ENCODE results near the gene CFAP299.

CFAP299 gene

GRCh38 chr4:80980239-80980638, 644.7 kb downstream of the CFAP299 start:
- no peak for DNase-seq

- no peak for DNase-seq
These were observed 650.5 kb downstream of the CFAP299 start for GRCh38 chr4:80986011-80986410.

- peak in 1 of 2 donors; percentile 62 for DNase-seq
These were observed 654.5 kb downstream of the CFAP299 start for GRCh38 chr4:80989921-80990544.

GRCh38 chr4:80990851-80991250, 655.3 kb downstream of the CFAP299 start:
- no peak for DNase-seq

DNA sequence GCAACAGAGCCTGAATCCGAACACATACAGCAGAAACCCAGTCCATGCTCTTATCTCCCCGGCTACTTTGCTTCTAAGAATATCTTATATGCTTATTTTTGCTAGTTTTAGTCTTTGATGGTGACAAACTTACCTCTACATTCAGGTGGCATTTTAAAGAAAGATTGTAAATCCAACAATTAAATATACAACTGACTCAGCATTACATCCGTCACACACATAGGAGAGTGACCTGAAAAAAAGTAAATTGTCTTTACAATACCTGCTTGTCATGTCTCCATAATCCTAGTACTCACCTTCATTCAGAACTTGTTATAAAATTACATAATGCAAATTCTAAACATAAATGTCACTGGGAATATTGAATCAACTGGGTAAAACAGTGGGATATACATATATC, 664.4 kb downstream of the CFAP299 start:
- no peak for DNase-seq

DNA sequence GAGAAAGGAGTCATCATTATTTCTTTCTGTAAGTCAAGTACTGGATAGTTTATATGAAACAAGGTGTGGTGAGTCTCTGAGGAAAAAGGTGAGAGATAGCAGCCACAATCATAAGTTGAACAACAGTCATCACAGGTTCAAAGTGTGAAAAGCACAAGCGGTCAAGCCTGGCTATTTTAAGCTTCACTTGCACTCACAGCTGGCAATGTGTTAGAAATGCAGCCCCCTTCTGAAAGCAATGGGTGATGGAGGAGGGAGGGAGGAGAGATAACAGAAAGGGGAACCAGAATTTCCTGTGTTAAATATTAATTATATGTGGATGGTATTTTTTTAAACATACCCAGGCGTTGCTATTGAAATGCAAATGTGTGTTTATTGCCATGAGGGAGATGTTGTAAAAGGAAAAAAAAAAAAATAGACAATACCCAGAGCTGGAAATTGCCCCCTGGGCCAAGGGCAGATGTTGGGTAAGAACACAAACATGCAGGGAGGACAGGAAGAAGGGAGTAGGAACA, 668.1 kb downstream of the CFAP299 start:
- peak in 1 of 2 donors; percentile 5 for DNase-seq

DNA sequence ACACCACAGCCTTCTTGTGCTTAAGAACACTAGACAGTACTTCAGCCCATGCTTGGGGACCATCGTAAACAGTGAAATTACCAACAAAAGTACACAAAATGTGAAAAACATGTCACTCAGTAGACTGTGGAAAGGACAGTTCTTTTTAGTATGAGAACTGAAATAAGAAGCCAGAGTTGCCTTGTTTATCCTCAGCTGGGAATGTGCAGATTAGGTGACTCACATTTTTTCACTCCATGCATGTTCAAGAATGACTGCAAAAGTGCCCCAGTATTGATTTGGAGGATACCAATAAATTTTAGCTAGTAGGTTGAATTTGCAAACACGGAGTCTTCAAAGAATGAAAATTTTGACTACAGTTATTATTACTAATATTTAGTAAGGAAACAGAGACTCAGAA, 671.9 kb downstream of the CFAP299 start:
- no peak for DNase-seq

Data from CD4-positive, alpha-beta T cell treated with Interleukin-1 beta for 1 hour (primary cell).